Measurements from ENCODE around the gene DDX24.

GRCh38 chr14:94126800-94127199 lies 45.8 kb upstream of the DDX24 start:
- no peak for TF ChIP-seq CTCF (IDR thresholded peaks at IDR 0.05; ENCODE audit: insufficient read depth, low read depth, low read length)
- TF ChIP-seq EZH2 (IDR thresholded peaks at IDR 0.05; ENCODE audit: insufficient read depth, low read length): no peak
